OCI-LY3 (cell line): Measurements from ENCODE around the gene FOXC1.

ENCODE experiments used
- H2AFZ ChIP-seq: fragments of 200-600, 300-600 bp; shearing (Covaris generic); 2 replicates; pipeline ENCODE4 v1.6.0; 2014; ENCODE audit warnings: antibody characterized with exemption, low read depth, low read length
- H3K27ac ChIP-seq: fragments of 200-600, 300-600 bp; sonication (generic); 2 replicates; pipeline ENCODE4 v1.5.1; 2014; ENCODE audit warnings: mild to moderate bottlenecking, low read length, moderate library complexity, mixed read lengths
- H3K27me3 ChIP-seq: fragments of 200-600, 300-600 bp; sonication (generic); 2 replicates; pipeline ENCODE4 v1.6.1; 2014; ENCODE audit warnings: low read depth, low read length, mixed read lengths
- H3K36me3 ChIP-seq: fragments of 200-600, 300-600 bp; sonication (generic); replicated peaks from 2 replicates; pipeline ENCODE3; 2014; ENCODE audit warnings: low read depth, low read length, mixed read lengths
- H3K4me1 ChIP-seq: fragments of 300-600, 200-600 bp; sonication (generic); 2 replicates; pipeline ENCODE4 v1.6.1; 2014; ENCODE audit warnings: low read length, mixed read lengths
- H3K4me2 ChIP-seq: fragments of 200-600, 300-600 bp; sonication (generic); 2 replicates; pipeline ENCODE4 v1.6.1; 2014; ENCODE audit warnings: low read length, mixed read lengths
- H3K4me3 ChIP-seq: fragments of 300-600, 200-600 bp; sonication (generic); 2 replicates; pipeline ENCODE4 v1.5.1; 2014; ENCODE audit warnings: antibody characterized with exemption, mild to moderate bottlenecking, low read length, moderate library complexity
- H3K79me2 ChIP-seq: fragments of 300-600, 200-600 bp; shearing (Covaris generic); 2 replicates; pipeline ENCODE4 v1.6.1; 2014; ENCODE audit warnings: mild to moderate bottlenecking, low read length, mixed read lengths
- H3K9ac ChIP-seq: fragments of 300-600, 200-600 bp; shearing (Covaris generic); 2 replicates; pipeline ENCODE4 v1.6.0; 2014; ENCODE audit warnings: mild to moderate bottlenecking, low read length, moderate library complexity
- H3K9me3 ChIP-seq: fragments of 200-600, 300-600 bp; shearing (Covaris generic); 2 replicates; pipeline ENCODE4 v1.6.1; 2014; ENCODE audit warnings: low read length, mixed read lengths; ENCODE audit not compliant: insufficient read depth
- H4K20me1 ChIP-seq: fragments of 200-600, 300-600 bp; sonication (generic); 2 replicates; pipeline ENCODE4 v1.6.1; 2016; ENCODE audit warnings: low read length, mixed read lengths; ENCODE audit not compliant: insufficient read depth
- CTCF ChIP-seq: fragments of 200-600, 300-600 bp; sonication (generic); IDR thresholded peaks from 2 replicates; pipeline ENCODE4 v1.5.1; 2014; ENCODE audit warnings: antibody characterized with exemption, low read length, low read depth
- EZH2phosphoT487 ChIP-seq: fragments of 200-600 bp; shearing (Covaris generic); IDR thresholded peaks from 2 replicates; pipeline ENCODE4 v1.6.1; 2018; ENCODE audit warnings: antibody characterized with exemption, mixed run types, low read depth

FOXC1 gene

DNA sequence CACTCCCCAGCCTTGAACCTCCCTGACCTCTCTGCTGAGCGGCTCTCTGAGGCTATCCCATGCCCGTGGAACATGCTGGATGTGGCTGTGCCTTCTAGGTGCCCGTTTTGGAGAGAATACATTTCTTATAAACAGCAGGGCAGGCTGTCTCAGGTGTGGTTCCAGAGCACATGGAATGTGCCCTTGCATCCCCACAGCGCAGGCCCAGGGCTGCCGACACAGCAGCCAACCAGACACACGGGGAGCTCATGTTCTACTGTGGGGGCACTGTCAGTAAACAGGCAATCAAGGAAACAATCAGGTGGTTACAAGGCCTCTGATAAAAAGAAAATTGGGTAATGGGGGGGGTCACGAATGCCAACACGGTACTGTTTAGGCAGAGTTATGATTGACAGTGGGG lies 30.8 kb downstream of the FOXC1 start:
- Histone ChIP-seq H3K27ac (no peak overlapping the region), H3K79me2 (no peaks in the 10 kb centered on the region), H3K4me1 (peaks cover 21% of the 10 kb centered on the region), H3K36me3 (no peaks in the 10 kb centered on the region), H4K20me1 (no peaks in the 10 kb centered on the region), H3K4me2 (no peak overlapping the region), H3K9me3 (no peaks in the 10 kb centered on the region), H2AFZ (no peak overlapping the region), H3K9ac (no peak overlapping the region), H3K4me3 (no peak overlapping the region), H3K27me3 (no peaks in the 10 kb centered on the region)
- TF ChIP-seq CTCF (no peak), EZH2phosphoT487 (no peak)

DNA sequence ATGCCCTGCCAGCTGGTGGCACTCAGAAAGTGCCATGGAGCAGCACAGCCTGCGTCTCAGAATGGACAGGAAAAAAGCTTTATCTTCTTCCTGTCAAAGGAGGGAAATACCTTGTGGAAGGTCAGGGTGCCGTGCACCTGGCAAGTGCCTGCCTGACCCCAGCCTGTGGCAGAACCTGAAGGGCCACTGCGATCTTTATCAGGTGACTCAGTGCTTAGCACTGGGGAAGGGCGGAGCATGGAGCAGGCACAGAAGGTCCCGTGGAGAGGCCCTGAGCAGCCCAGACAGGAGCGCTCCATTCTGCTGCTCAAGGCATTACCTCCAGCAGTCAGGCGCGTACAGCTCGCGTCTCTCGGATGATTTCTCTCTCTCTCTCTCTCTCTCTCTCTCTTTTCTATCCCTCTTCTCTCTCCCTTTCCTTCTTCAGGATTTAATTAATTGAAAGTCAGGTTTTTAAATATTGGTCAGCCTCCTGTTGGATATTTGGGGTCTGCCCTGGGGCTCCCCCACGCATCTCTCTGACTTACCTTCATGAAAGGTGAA lies 31.7 kb downstream of the FOXC1 start:
- Histone ChIP-seq H3K9ac (no peak overlapping the region), H3K4me3 (no peak overlapping the region), H4K20me1 (no peaks in the 10 kb centered on the region), H3K4me2 (no peak overlapping the region), H3K4me1 (peaks cover 17% of the 10 kb centered on the region), H3K9me3 (no peaks in the 10 kb centered on the region), H3K27me3 (no peaks in the 10 kb centered on the region), H2AFZ (no peak overlapping the region), H3K27ac (no peak overlapping the region), H3K36me3 (no peaks in the 10 kb centered on the region), H3K79me2 (no peaks in the 10 kb centered on the region)
- TF ChIP-seq CTCF (no peak), EZH2phosphoT487 (no peak)

- Histone ChIP-seq H3K9me3 (no peaks in the 10 kb centered on the region), H3K4me3 (no peak overlapping the region), H3K9ac (no peak overlapping the region), H3K4me1 (peaks cover under 1% of the 10 kb centered on the region), H4K20me1 (no peaks in the 10 kb centered on the region), H3K36me3 (no peaks in the 10 kb centered on the region), H2AFZ (no peak overlapping the region), H3K27ac (no peak overlapping the region), H3K79me2 (no peaks in the 10 kb centered on the region), H3K4me2 (no peak overlapping the region), H3K27me3 (no peaks in the 10 kb centered on the region)
- TF ChIP-seq CTCF, result no peak
- TF ChIP-seq EZH2phosphoT487, result no peak
Measured at GRCh38 chr6:1643111-1643510, 33.4 kb downstream of the FOXC1 start.

GRCh38 chr6:1643830-1644445 lies 34.2 kb downstream of the FOXC1 start:
- Histone ChIP-seq H3K4me2 (no peak overlapping the region), H3K27ac (no peak overlapping the region), H3K27me3 (no peaks in the 10 kb centered on the region), H3K9ac (no peak overlapping the region), H4K20me1 (no peaks in the 10 kb centered on the region), H3K79me2 (no peaks in the 10 kb centered on the region), H2AFZ (no peak overlapping the region), H3K9me3 (no peaks in the 10 kb centered on the region), H3K4me1 (no peaks in the 10 kb centered on the region; the same call in 1 of the 2 replicates), H3K4me3 (no peak overlapping the region), H3K36me3 (no peaks in the 10 kb centered on the region)
- TF ChIP-seq EZH2phosphoT487 (no peak), CTCF (no peak)
